Head of caudate nucleus (tissue), 42 donors: ENCODE measurements around the gene TMEM238L.
"Not testable (repeated sequence)": the region's sequence is repeated elsewhere in the genome, so short reads cannot be mapped to it uniquely, and the experiment has no call there.

Experiments
- DNase-seq, 42 donors: peaks; one replicate each; pipeline versions ENCODE4 v3.0.0 to v3.0.0-alpha.2; 2020 to 2021; ENCODE audit warnings: mixed read lengths in 7 of 42
- intact Hi-C: fragments of 100-400 bp; cut with DNase I; formaldehyde crosslinking; loops from one replicate; pipeline ENCODE4 v1.15.0; 2022

Gene TMEM238L, protein sequence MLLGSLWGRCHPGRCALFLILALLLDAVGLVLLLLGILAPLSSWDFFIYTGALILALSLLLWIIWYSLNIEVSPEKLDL

DNA sequence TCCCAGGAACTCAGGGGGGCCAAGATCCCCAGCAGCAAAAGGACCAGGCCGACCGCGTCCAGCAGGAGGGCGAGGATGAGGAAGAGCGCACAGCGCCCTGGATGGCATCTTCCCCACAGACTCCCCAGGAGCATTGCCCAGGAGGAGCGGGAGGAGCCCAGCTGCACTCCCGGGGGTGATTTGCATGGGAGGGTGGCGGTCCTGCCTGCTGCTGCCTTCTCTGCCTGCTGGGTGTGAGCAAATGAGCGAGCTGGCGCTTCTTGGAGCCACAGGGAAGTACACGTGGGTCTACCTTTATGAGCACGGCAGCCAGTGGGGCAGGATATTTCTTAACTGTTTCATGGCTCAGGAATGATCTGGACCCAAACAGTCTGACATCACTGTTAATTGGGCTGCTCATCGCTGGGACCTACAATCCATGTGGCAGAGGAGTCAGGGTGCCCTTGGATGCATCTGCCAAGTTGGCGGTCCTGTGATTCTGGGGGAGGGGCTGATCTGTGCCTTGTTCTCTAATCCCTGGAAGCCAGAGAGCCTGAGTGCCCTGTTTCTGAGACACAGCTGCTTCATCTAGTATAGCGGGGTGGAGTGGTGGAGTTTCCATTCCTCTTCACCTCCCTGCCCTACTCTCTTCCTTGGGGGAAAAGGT is at the start of gene TMEM238L:
TSS of gene TMEM238L (minus strand) at position 270 of the 646 bp plus-strand sequence. CDS start at position 134, 136 bp downstream.
- peak in 1 of 42 donors; percentile 28 for DNase-seq
- intact Hi-C loops: no loop called here

DNA sequence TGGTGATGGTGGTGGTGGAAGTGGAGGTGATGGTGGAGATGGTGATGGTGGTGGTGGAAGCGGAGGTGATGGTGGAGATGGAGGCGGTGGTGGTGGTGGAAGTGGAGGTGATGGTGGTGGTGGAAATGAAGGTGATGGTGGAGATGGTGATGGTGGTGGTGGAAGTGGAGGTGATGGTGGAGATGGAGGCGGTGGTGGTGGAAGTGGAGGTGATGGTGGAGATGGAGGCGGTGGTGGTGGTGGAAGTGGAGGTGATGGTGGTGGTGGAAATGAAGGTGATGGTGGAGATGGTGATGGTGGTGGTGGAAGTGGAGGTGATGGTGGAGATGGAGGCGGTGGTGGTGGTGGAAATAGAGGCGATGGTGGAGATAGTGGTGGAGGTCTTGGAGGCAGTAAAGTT is 42.7 kb upstream of the TMEM238L start:
- DNase-seq, intact Hi-C loops: not testable (repeated sequence)

DNA sequence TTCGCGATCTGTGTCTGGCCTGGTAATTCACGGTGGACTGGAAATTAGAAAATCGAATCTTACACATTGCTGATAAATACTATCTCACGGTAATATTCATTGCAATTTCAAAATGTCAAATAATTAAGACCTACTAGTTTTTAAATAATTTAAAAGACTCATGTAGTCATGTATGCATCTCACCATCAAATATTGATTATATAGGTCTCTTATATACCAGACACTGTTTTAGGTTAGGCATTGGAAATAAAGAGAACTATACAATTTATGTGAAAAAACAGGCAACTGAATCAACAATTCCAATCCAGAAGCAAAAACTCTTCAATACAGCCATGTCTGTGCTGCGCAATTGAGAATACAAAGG is 41.5 kb upstream of the TMEM238L start:
- DNase-seq: no peak
- intact Hi-C loops: loop anchor here (2.0 kb wide), 1 partner anchor 73 kb away; no protein-coding TSS in a partner anchor

DNA sequence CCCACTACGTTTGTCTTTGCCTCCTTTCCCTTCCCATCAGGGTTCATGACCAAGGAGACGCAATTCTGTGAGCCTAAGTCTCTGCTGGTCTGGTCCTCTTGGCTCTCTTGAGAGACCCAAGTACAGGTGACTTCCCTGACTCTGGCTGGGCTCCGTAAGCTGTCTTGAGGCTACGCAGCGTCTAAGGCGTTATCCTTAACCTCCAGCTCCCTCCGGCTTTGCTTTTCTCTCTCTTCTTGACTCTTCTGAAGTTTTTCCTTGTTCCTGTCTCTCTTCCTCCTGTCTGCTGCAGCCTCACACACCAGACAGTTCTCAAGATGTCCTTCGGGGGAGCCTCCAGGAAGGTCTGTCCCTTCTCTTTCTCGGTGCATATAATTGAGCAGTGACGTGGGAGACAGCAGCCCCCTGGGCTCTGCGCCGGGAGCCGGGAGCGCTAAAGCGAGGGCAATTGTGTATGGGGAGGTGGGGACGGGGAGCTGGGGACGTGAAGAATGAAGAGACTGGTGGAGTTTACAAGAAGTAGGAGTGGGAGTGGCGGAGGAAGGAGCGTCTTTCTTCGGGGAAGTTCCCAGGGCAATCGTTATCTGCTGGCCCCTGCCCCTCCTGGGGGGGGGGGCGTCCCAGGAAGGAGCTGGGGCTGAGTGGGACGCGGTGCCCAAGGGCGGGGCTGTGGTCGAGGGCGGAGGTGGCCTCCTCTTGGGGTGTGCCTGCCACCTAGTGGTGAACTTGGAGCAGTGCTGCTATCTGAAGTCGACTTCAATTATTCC is 40.9 kb upstream of the TMEM238L start:
- DNase-seq: peak; percentile 26 to 90 (median 74)
- intact Hi-C loops: loop anchor here (2.0 kb wide), 1 partner anchor 72 kb away; no protein-coding TSS in a partner anchor

DNA sequence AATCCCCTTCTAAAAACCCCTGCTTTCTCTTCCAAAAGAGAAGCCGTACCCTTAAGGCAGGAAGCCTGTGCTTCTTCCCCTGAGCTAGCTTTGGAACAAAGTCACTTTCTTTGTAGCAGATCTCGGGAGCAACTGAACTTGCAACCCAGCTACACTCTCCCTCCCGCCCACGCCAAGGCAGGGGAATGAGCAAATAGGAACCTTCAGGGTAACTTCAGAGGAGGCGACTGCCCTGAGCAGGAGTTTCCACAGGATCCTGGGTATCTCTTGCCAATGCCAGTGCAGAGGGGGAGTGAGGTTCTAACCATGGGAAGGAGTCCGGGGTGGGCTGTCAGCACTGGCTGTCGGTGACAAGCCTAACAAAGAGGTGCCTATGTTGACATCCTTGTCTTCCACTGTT is 39.9 kb upstream of the TMEM238L start:
- intact Hi-C loops: loop anchor here (2.0 kb wide), 1 partner anchor 71 kb away; no protein-coding TSS in a partner anchor
- peak in 16 of 42 donors; percentile 12 to 61 (median 27) for DNase-seq

DNA sequence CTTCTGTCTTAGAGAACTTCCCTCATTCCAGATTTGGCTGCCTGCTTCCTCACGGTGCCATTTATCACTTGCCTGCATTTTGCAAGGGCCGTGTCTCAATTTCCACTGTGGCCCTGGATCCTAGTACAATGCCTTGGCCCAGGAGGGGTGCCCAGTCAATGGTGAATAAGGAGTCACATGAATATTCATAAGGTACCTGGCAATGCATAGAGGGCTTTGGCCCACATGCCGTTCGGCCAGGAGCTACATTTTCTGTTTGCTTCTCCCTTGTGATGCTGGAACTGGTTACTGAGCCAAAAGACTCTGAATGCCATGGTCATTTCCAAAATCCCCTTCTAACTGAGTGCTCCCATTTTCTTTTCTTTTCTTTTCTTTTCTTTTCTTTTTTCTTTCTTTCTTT is 38.8 kb upstream of the TMEM238L start:
- DNase-seq: peak in 36 of 42 donors; percentile 2 to 84 (median 48)
- intact Hi-C loops: no loop called here

DNA sequence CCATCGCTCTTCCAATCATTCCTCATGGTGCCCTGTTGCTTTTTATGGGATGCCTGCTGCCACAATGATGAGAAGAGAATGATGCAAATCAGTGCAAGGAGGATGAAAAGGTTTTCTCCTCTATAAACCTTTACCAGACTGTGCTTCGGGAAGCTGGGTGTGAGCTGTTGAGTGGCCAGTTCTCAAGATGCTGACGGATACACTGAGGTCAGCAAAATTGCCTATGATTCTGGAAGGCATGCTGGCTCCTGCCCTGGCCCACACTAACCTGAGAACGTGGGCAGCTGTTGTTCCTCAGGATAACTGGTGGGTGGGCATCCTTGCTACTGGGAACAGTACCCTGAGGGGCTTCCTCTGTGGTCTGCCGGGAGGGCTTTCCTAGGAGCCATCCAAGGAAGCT is 34.8 kb upstream of the TMEM238L start:
- no peak for DNase-seq
- intact Hi-C loops: no loop called here

DNA sequence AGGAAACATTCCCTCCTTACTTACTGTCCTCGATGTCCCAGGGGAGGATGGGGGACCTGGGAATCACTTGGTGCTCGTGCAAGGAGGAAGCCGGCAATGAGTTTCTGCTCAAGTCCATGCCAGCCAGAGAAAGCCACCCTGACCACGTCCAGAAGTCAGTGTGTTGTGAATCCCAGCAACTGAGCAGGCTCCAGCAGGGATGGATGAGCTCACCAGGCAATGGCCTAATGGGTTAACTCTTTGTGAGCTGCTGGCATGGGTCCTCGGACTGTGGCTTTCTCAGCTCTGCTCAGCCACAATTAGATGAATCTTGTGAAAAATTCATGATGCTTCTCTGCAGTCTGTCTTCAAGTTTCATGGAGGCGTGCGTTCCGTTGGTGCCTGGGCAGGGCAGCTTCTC is 34.0 kb upstream of the TMEM238L start, which contains the start of gene PIRT:
TSS of gene PIRT (minus strand) at position 167 of the 400 bp plus-strand sequence. CDS start 12,442 bp downstream, outside the sequence.
- intact Hi-C loops: loop anchor here (2.0 kb wide), 1 partner anchor 95 kb away; no protein-coding TSS in a partner anchor

DNA sequence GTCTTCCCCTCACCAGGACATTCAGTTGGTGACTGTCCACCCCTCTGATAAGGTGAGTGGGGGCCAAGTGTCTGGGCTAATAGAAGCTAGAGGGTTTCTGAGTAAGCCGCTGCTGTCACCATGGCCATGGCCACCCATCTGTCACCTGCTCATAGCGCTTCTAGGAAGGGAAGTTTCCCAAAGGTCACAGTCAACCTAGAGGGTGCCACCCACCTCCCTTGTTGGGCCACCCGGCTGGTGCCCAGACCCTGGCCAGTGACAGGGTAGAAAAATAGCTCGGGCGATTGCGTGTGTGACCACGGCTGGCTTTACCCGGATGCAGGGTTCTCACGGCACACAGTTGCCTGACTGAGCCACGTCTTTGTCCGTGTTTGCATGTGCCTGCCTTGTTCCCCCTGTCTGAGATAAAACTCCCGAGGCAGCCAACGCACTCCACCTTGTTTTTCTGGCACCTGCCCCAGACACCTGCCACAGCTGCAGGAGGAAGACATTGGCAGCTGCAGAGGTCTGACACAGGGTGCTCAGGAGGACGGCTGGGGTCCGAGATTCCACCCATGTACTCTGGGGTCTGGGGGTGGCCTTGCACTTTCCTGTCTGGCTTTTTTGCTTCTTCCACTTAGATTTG is 33.2 kb upstream of the TMEM238L start:
- no peak for DNase-seq
- intact Hi-C loops: loop anchor here (2.0 kb wide), 1 partner anchor 94 kb away; no protein-coding TSS in a partner anchor

More for the DNA sequence above, 34.0 kb upstream of the TMEM238L start, which contains the start of gene PIRT:
- peak in 4 of 42 donors; percentile 12 to 50 (median 24) for DNase-seq

DNA sequence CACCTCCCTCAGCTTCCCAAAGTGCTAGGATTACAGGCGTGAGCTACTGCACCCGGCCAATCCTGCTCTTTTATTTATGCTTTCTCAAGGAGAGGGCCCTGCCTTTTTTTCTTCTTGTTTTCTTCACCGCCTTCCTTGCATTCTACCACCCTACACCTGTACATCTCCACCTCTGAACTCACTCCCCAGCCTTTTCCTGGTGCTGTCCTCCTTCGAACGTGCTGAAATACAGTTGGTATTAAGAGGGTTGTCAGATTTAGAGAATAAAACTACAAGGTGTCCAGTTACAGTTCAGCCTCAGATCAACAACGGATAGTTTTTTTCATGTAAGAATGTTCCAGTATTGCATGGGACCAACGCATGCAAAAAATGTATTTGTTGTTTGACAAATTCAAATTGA is 32.2 kb upstream of the TMEM238L start:
- DNase-seq: no peak
- intact Hi-C loops: loop anchor here (2.0 kb wide), 1 partner anchor 93 kb away; no protein-coding TSS in a partner anchor

DNA sequence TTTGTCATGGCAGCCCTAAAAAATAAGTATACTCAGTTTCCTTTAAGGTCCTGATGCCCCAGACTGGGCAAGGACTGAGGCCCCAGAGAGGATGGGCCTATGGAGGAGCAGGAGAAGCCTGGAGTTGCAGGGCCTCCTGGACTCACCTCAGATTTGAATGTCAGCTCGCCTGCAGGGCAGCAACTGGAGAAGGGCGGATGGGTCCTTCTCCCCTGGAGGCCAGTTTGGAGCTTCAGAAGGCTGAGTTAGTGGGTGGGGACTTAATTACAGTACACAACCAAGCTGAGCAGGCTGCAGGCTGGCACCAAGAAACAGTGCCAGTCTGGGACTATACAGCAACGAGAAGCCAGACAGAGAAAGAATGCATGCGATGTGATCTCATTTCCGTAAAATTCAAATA is 27.8 kb upstream of the TMEM238L start:
- intact Hi-C loops: no loop called here
- DNase-seq: no peak

DNA sequence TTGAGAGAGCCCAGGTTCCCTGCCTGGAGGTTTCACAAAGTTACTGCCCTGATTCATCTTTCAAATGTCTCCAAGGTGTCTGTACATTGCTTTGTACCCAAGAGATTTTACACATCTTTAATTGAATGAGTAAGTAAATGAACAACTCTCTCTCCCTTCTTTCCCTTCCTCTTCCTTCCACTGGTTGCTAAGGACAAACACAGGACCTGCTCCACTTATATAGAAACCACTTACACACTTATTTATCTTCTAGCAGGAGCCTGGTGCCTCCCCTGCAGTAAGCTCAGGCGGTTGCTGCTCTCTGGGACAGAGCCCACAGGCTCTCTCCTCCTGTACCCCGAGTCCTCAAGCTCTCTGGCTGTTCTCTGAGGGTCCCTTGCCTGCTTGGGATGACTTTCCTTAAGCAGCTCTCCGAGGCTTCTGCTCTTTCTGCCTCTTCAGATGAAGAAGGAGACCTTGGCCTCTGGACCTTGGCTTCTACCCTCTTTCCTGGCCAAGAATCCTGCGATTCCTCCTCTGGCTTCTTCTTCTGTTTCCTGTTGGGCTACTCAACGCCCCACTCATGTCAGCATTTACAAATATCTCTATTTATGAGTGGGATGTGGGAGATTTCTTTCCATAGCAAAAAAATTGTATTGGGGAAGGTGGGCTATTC is 24.1 kb upstream of the TMEM238L start:
- DNase-seq: no peak
- intact Hi-C loops: no loop called here

DNA sequence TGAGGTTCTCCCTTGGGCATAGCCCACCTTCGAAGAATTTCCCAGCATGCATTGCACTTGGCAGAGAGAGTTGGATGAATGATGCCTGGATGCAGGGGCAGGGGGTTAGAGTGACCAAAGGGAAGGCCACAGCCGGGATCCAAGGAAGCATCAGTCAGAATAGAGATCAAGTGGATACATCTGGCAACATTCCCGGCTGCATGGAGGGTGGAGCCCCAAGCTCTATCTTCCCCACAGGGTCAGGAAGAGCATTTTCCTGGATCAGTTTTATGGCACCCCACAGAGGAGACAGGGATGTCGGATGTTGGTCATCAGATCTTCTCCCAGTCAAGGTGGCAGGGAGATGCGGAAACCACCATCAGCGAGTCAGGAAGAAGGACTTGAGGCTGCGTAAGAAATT is 21.0 kb upstream of the TMEM238L start:
- intact Hi-C loops: no loop called here

DNA sequence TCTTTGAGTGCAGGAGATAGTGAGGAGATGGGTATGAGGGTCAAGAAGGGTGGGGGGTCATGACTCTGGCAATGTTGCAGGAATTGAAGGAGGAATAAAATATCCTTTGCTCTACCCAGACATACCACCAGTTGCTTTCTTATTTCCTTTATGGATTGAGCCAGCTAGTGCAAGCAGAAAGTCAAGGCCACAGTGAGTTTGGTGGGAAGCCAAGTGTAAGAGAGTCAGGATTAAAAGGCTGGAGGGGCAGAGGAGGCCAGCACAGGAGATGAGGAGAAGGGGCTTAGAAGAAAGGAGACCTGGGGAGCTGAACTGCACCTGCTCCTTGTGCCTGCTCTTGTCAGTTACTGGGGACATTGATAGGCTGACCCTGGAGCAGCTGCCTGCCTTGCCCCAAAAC is 17.9 kb upstream of the TMEM238L start:
- intact Hi-C loops: no loop called here
- no peak for DNase-seq

More for the DNA sequence above, 21.0 kb upstream of the TMEM238L start:
- DNase-seq: no peak

DNA sequence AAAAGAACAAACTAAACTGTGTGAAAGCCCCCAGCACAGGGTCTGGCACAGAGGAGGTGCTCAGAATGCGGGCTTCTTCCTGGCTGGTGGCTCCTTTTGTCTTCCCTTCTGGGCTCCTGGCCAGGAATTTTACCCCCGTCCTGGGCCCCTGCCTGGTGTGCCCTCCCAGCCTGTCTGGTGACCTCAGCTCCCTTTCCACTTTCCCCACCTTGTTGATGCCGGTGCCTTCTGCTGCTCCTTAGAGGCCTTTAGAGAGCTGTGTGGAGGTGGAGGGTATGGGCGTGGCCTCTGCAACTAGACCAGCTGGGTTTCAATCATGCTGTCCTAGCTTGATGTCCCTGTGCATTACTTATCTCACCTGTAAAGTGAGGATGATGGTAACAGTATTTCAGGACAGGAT is 17.2 kb upstream of the TMEM238L start:
- no peak for DNase-seq
- intact Hi-C loops: no loop called here

DNA sequence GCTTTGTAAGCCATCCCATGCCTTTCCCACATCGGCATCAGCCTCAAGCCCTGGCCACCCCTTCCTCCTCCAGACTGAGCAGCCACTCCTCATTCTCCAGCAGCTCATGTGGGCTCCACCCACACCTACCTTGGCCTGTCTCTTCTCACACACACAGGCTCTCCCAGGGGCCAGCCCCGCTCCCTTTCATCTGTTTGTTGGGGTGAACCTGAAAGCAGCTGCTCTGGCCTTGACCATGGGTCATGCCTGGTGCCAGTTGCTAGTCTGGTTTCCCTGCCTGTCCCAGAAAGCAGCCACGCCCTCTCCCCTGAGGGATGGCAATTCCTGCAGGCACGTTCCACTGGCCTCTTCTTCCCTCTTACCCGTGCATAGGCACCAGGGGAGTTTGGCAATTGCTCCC is 11.4 kb upstream of the TMEM238L start:
- intact Hi-C loops: no loop called here
- no peak for DNase-seq

DNA sequence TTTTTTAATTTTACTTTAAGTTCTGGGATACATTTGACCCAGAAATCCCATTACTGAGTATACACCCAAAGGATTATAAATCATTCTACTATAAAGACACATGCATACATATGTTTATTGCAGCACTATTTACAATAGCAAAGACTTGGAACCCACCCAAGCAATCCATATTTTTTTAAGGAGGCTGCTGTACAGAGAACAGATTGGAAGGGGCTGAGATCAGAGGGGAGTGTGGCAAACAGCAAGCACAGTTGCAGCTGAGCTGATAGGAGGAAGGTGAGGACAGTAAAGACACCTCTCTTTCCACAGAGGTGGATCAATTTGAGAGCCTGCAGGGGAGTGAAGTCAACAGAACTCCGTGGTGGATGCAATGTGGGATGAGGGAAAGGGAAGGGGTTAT is 10.2 kb upstream of the TMEM238L start:
- intact Hi-C loops: no loop called here
- DNase-seq: no peak

DNA sequence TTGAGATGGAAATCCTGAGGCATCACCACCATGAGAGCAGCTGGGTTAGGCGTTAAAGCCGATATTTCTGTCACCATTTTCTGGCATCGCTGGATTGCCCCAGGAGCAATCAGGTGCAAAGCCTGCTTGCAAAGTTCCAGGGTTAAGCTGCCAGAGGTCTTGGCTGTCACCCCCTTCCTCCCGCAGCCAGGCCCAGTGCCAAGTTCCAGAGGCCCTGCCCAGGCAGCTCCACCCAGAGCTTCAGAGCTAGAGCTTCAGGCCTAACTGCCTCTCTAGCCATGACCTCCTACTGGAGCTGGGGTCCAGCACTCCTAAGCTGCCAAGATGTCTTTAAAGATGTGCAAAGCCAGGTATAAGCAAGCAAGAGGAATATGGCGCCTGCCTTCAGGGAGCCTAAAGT is 8.8 kb upstream of the TMEM238L start:
- intact Hi-C loops: no loop called here
- DNase-seq: peak in 15 of 42 donors; percentile 9 to 53 (median 21)

DNA sequence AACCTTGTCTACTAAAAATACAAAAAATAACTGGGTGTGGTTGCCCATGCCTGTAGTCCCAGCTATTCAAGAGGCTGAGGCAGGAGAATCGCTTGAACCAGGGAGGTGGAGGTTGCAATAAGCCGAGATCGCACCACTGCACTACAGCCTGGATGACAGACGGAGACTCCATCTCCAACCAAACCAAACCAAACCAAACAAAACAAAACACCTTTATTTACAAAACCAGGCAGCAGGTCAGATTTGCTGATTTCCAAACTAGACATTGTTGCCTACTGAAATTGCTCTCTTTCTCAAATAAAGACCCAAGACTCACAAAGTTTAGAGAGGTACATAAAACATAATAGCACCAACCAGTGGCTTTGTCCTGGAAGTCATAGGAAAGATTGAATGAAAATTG is 5.7 kb upstream of the TMEM238L start:
- intact Hi-C loops: no loop called here
- DNase-seq: no peak
